MCF 10A (cell line): ENCODE results near the gene FBLN1. TPM values are rescaled to one million over a fixed set of nuclear protein-coding genes. Genes with fewer than 3 reads are reported as not detected.

Experiments used
- BruUV-seq: library from RNA; stranded (reverse); fragments of 400-500 nt; replicated peaks from 2 replicates; lab custom pipeline; 2021; lab: Mats Ljungman, UMichigan
- CTCF ChIA-PET: fragments of 300-600 bp; sonication (Branson Sonifier 250); formaldehyde crosslinking; extraction: SDS; loops from one replicate; lab custom pipeline; 2021; ENCODE audit warnings: antibody characterized with exemption, inconsistent platforms; lab: Yijun Ruan, JAX
- POLR2A ChIA-PET: fragments of 300-600, 350-650 bp; sonication (Branson Sonifier 250); formaldehyde crosslinking; extraction: SDS; loops from one replicate; lab custom pipeline; 2020; ENCODE audit warnings: antibody characterized with exemption, inconsistent platforms; lab: Yijun Ruan, JAX
- DNase-seq: peaks from one replicate; pipeline ENCODE4 v3.0.0-alpha.2; 2018; ENCODE audit not compliant: unreplicated experiment
- H3K27ac Mint-ChIP-seq: one replicate; pipeline ENCODE4 v1.8.0; 2022; ENCODE audit warnings: mild to moderate bottlenecking, low read depth, mixed read lengths; ENCODE audit not compliant: unreplicated experiment
- H3K27me3 Mint-ChIP-seq: one replicate; pipeline ENCODE4 v1.8.0; 2022; ENCODE audit warnings: mixed read lengths; ENCODE audit not compliant: insufficient read depth, unreplicated experiment
- H3K36me3 Mint-ChIP-seq: one replicate; pipeline ENCODE4 v1.8.0; 2022; ENCODE audit warnings: mild to moderate bottlenecking, moderate library complexity, mixed read lengths; ENCODE audit not compliant: insufficient read depth, unreplicated experiment
- H3K4me1 Mint-ChIP-seq: one replicate; pipeline ENCODE4 v1.8.0; 2022; ENCODE audit warnings: mixed read lengths; ENCODE audit not compliant: insufficient read depth, unreplicated experiment
- H3K4me3 Mint-ChIP-seq: one replicate; pipeline ENCODE4 v1.8.0; 2022; ENCODE audit warnings: mild to moderate bottlenecking, moderate library complexity, mixed read lengths; ENCODE audit not compliant: unreplicated experiment
- H3K9me3 Mint-ChIP-seq: one replicate; pipeline ENCODE4 v1.8.0; 2022; ENCODE audit warnings: mixed read lengths; ENCODE audit not compliant: unreplicated experiment
- intact Hi-C: fragments of 100-400 bp; cut with micrococcal nuclease; formaldehyde crosslinking; loops from 2 replicates; pipeline ENCODE4 v1.14.1; 2022
- total RNA-seq: library from RNA; stranded (reverse); gene quantifications from 2 replicates; pipeline ENCODE4 v1.2.3, GENCODE V29; 2022
- TF ChIP-seq, protein P1 (sequence below): fragments of 200-600 bp; IDR thresholded peaks from one replicate; pipeline ENCODE4 v1.8.0; 2022; ENCODE audit warnings: antibody characterized with exemption, mild to moderate bottlenecking; ENCODE audit not compliant: unreplicated experiment

The FBLN1 gene
- total RNA-seq, 1 experiment from 2014 or later: 110 TPM

DNA sequence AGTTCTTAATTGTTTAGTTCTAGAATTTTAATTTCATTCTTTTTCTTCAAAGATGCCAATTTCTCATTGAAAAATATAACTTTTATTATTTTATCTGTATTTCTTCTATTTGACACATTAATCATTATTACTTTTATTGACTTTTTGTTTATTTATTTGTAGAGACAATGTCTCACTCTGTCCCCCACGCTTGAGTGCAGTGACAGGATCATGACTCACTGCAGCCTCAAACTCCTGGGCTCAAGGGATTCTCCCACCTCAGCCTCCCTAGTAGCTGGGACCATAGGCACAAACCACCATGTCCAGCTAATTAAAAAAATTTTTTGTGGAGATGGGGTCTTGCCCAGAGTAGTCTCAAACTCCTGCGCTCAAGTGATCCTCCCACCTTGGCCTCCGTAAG is 30.3 kb upstream of the FBLN1 start:
- no peak for DNase-seq
- Mint-ChIP-seq H3K4me1 (peaks cover 42% of the 10 kb centered on the region), H3K4me3 (no peak overlapping the region), H3K27ac (peak overlapping the region; percentile 90), H3K27me3 (no peaks in the 10 kb centered on the region), H3K9me3 (no peaks in the 10 kb centered on the region), H3K36me3 (no peaks in the 10 kb centered on the region)
- intact Hi-C loops: no loop called here
- ChIA-PET CTCF (interaction anchor here (0.6 to 1.6 kb wide), 2 partner anchors 10 to 1086 kb away, joined by 3 to 4 read pairs; no protein-coding TSS in a partner anchor), POLR2A (interaction anchor here (2.8 to 7.7 kb wide), 2 partner anchors 32 to 63 kb away, joined by 12 to 161 read pairs; no protein-coding TSS in a partner anchor)
- TF ChIP-seq, protein P1, sequence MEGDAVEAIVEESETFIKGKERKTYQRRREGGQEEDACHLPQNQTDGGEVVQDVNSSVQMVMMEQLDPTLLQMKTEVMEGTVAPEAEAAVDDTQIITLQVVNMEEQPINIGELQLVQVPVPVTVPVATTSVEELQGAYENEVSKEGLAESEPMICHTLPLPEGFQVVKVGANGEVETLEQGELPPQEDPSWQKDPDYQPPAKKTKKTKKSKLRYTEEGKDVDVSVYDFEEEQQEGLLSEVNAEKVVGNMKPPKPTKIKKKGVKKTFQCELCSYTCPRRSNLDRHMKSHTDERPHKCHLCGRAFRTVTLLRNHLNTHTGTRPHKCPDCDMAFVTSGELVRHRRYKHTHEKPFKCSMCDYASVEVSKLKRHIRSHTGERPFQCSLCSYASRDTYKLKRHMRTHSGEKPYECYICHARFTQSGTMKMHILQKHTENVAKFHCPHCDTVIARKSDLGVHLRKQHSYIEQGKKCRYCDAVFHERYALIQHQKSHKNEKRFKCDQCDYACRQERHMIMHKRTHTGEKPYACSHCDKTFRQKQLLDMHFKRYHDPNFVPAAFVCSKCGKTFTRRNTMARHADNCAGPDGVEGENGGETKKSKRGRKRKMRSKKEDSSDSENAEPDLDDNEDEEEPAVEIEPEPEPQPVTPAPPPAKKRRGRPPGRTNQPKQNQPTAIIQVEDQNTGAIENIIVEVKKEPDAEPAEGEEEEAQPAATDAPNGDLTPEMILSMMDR: no peak
- no TSS peak for BruUV-seq

DNA sequence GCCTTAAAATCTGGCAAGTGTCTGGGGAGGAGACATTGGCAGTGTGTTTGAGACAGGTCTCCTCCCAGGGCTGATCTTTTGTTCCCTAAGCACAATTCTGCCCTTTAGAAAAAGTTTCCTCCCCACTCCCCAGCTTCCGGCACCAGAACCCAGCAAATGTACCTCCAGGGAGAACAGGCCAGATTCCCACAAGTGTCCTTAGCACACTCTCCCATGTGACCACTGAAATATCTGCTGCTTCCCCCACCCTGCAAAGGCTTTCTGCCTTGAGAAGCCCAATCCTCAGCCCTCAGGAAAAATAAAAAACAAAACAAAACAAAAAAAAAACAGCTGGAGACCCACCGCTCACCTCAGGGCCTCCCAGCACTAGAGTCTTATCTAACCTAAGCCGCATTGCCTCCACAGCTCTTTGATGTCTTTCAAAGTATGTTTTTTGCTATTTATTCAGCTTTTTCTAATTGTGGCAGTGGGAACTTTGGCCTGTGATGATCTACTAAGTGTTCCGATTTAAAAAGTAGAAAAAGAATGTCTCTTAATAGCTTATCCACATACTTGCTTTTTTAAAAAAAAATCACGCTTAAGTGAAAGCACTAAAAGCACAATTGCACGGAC is 29.0 kb upstream of the FBLN1 start:
- ChIA-PET POLR2A (interaction anchor here (0.7 to 7.7 kb wide), 3 partner anchors 11 to 61 kb away, joined by 3 to 161 read pairs (median 12); no protein-coding TSS in a partner anchor), CTCF (interaction anchor here (0.7 to 1.2 kb wide), 4 partner anchors 18 to 104 kb away, joined by 3 to 7 read pairs (median 4); no protein-coding TSS in a partner anchor)
- Mint-ChIP-seq H3K36me3 (no peaks in the 10 kb centered on the region), H3K9me3 (no peaks in the 10 kb centered on the region), H3K27ac (peak overlapping the region; percentile 85), H3K4me3 (no peak overlapping the region), H3K4me1 (peaks cover 44% of the 10 kb centered on the region), H3K27me3 (no peaks in the 10 kb centered on the region)
- intact Hi-C loops: no loop called here
- no TSS peak for BruUV-seq
- TF ChIP-seq, protein P1: no peak
- no peak for DNase-seq

DNA sequence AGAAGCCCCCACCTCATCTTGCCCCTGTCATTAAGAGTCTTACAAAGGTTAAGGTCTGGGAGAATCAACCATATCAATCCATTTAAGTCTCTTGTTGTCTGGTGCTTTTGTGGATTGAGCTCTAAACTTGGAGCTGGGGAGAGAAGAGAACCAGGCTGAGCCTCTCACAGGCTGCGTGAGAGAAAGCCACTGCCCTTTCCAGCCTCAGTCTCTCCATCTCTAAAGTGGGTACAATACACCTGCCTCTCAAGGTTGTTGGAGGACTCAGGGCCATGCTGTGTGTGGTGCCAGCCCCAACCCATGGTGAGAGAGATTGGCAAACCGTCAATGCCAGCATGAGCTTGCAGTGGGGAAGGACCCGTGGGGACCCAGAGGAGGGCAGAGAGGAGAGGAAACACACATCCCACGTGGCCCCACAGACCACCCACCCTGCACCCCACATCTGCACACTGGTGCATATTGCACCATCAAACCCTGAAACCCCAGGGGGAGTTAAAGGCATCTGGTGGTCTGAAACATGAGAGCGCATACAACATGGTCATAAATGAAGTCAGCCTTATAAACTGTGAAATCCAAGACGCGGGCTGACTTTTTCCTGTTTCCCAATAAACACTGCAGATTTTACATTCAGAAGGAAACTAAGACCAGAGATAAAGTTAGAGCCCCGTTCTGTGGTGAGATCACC is 27.5 kb upstream of the FBLN1 start:
- Mint-ChIP-seq H3K27ac (no peak overlapping the region), H3K9me3 (no peaks in the 10 kb centered on the region), H3K4me1 (peaks cover 30% of the 10 kb centered on the region), H3K27me3 (no peaks in the 10 kb centered on the region), H3K4me3 (no peak overlapping the region), H3K36me3 (no peaks in the 10 kb centered on the region)
- intact Hi-C loops: no loop called here
- POLR2A ChIA-PET: interaction anchor here (1.1 to 7.7 kb wide), 4 partner anchors 17 to 74 kb away, joined by 3 to 161 read pairs (median 8); no protein-coding TSS in a partner anchor
- DNase-seq: no peak
- BruUV-seq: no TSS peak
- CTCF ChIA-PET: interaction anchor here (0.6 to 1.0 kb wide), 3 partner anchors 28 to 74 kb away, joined by 3 to 4 read pairs (median 3); no protein-coding TSS in a partner anchor
- TF ChIP-seq, protein P1: no peak
